Activated CD4-positive, CD25-positive, alpha-beta regulatory T cell treated with anti-CD3 and anti-CD28 coated beads, Interleukin-2, amount 50 U/mL, for 24 hours (primary cell): ENCODE results near the gene GLMP.
A peak's percentile ranks its signal among the peaks of the same experiment; 100 is the strongest.

Experiments used
- ATAC-seq, 2 donors: fragments of 150-1000 bp; cut with Tn5 transposase; one replicate each; pipeline ENCODE4 v1.10.0; 2021; ENCODE audit warnings: mild to moderate bottlenecking in 1 of 2, moderate library complexity in 1 of 2

GLMP gene

DNA sequence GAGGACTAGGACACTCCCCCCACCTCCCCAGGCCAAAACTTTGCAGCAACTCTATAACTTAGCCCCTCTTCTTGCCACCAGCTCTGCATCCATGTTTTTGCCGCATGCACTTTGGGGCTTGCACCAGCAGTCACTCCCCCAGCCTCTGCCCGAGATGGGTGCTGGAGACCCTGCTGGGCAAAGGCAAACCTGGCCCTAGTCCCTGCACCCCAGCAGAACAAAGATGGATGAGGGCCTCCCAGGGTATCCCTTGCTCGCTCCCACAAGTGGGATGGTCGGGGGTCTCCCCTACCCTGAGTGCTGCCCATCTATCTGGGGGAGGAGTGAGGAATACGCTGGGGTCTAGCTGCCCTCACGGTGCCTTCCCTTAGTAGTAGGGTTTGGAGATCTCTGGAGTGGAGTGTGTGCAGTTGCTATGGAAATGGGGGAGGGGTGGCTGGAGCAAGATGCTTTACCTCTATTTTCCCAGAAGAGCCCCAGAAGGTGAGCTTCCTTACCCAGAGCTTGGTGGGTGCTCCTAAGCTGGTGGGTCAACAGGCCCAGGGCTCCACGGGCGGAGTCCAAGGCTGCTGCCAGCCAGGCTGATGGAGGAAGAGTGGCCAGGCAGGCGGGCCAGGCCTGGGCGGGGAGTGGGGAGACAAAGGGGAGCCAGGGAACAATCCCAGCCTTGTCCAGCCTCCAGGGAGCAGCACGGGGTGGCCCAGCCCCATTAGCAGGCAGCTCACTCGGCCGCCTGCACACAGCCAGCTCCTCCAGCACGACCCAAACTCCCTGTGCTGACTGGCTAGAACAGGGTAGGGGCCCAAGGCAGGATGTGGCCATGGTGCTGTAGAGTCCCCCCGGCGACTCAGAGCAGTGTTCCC, 47.8 kb downstream of the GLMP start, which contains the start of gene PAQR6:
PAQR6 (minus strand) TSS at position 597 of the 863 bp plus-strand sequence. CDS start 1,325 bp downstream, outside the sequence.
- no peak for ATAC-seq

DNA sequence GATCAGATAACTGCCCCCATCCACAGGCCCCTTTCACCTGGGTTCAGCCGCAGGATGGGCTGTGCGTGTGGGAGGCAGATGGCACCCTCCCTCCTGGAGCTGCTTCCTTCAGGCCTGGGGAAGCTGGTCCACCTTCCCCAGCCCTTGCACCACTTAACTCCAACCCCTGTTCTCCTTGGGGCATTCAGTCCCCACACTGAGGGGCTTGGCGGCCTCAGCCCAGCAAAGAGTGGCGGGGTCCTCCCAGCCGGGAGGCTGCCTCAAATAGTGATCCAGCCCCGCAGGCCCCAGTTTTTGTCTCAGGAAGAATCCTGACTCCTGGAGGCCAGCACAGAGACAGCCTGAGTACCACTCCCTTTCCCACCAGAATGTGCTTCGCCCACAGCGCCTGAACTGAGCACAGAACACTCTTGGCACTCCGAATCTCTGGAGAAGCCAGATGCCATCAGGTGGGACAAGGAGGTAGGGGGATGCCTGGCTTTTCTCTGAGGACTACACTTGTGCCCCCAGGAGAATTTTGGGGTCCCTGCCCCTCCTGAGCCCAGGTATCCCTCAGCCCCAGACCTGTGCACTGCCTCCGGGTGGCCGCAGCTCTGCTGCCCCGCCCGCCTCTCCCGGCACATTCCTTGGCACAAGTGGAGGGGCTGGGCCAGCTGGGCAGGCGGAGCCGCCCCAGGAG, 48.6 kb downstream of the GLMP start:
- ATAC-seq, result no peak

DNA sequence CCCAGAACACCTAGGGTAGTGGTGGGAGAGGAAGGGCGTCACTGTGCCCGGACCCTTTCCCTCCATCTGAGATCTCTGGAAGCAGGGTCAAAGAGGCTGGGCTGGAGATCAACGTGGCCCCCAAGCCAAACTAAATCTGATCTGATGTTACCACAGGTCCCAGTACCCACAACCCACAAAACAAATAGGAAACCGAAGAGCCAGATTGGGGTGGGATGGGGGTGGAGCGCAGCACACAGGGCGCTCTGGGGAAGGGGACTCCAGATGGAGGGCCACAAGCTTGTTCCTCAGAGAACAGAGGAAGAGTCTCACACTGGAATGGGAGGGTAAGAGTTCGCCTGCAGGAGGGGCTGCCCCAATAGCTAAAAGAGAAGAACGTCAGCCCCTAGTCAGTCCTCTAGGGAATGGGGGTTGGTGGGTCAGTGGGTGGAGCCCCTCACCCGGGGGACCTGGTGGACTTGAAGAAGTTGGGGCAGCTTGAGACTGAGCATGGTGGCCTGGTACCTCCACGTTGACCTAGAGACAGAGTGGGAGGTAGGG, 49.2 kb downstream of the GLMP start:
- ATAC-seq, result no peak

DNA sequence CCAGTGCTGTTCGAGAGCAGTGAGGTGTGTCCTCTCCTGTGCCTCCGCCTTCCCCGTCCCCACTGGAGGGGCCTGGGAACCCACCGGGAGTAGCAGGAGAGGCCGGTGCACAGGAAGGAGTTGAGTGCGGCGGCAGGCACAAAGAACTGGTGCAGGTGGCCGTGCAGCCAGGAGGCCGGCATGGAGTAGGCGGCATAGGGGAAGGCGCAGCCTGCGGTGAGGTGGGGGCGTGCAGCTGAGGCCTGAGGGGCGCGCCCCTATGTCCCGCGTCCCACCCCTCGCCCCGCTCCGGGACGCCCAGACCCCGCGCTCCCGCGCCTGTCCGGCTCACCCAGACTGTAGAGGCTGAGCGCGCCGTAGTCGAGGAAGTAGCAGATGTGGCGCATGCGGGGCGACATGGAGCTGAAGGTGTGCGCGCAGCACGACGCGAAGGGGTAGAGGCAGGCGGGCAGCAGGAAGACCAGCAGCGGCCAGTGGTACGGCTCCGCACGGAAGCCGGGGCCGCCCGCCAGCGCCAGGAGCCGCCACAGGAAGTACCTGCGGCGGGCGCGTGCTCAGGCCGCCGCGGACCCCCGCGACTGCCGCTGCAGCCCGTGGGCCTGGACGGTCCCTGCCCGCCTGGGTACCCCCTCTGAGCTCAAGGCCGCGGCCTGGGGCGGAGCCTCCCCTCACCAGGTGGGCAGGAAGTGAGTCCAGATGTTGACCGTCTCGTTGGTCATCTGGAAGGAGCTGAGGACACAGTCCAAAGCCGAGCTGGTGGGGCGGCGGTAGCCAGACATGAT, 49.8 kb downstream of the GLMP start:
- ATAC-seq, result peak; percentile 55 to 61

DNA sequence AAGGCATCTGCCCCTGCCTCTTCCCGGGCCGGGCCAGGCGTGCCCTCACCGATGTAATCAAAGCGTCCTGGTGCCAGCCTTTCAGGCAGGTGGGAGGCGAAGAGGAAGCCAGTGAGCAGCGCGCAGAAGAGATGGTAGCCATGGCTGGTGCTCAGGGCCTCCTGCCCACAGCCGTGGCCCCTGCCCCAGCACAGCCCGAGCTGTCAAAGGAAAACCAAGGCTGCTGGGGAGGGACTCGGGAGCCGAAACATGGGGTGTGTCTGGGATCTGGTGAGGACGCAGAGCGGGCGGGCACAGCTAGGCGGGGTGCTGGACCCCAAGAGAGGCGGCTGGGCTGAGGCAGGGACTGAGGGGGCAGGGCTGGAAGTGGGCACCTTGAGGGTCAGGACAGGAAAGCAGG, 50.8 kb downstream of the GLMP start:
- ATAC-seq, result no peak

DNA sequence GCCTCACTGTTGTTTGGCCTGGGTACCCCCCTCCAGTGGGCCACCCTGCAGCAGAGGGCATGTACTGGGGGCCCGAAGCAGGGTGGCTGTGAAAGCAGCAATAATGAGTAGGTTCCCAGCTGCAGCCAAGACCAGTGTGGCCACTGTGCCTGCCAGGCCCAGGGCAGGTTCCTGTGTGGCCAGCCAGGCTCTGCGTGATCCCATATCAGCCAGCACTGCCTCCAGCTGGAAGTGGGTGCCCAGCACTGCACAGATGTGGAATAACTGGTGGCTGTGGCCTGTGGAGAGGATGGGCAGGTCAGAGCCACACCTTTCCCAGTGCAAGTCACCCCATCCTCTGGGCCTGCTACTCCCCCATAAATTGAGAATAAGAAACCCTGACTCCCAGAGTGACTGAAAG, 51.4 kb downstream of the GLMP start:
- no peak for ATAC-seq

DNA sequence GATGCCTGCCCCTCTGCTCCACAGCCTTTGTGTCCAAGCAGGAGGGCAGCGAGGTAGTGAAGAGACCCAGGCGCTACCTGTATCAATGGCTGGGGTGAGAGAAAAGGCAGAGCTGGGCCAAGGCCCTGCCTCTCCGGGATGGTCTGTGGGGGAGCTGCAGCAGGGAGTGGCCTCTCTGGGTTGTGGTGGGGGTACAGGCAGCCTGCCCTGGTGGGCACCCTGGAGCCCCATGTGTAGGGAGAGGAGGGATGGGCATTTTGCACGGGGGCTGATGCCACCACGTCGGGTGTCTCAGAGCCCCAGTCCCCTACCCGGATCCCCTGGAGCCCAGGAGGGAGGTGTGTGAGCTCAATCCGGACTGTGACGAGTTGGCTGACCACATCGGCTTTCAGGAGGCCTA, 52.7 kb downstream of the GLMP start:
- ATAC-seq, result no peak
